ENCODE data around the gene KRTAP1-3. TPM values are rescaled to one million over a fixed set of nuclear protein-coding genes. Genes with fewer than 3 reads are reported as not detected.
"Not testable (repeated sequence)": the region's sequence is repeated elsewhere in the genome, so short reads cannot be mapped to it uniquely, and the experiment has no call there.

The KRTAP1-3 gene
- total and polyA plus RNA-seq, 2 of the 4 experiments (the other 2 are of a cell fraction) = not detected

GRCh38 chr17:41057547-41057946 is 22.9 kb upstream of the KRTAP1-3 start:
- Histone ChIP-seq H3K23ac (ENCODE audit: low read depth, low read length) (no peak overlapping the region), H2AK5ac (ENCODE audit: low read depth, low read length) (peak overlapping the region; percentile 72), H4K20me1 (ENCODE audit: insufficient read depth, low read length) (no peaks in the 10 kb centered on the region), H3K27me3 (ENCODE audit: control insufficient read depth, insufficient read depth, low read length) (no peaks in the 10 kb centered on the region), H2BK15ac (ENCODE audit: low read depth, low read length) (peak overlapping the region; percentile 45; the same call in 1 of the 3 replicates), H3K4me3 (ENCODE audit: insufficient read depth, low read depth, low read length) (no peak overlapping the region), H4K91ac (ENCODE audit: insufficient read depth, low read depth, low read length) (no peak overlapping the region), H2BK5ac (ENCODE audit: low read depth, low read length, poor library complexity, severe bottlenecking) (peak overlapping the region; percentile 26), H3K14ac (replicated peaks; ENCODE audit: low read depth, low read length) (no peak overlapping the region; the same call in 1 of the 2 replicates), H4K8ac (ENCODE audit: low read depth in 2 of 2, low read length in 2 of 2) (peak overlapping the region in 1 of 2 experiments; percentile 21; a peak in 1 of 4 replicates), H2BK20ac (ENCODE audit: low read depth, low read length) (peak overlapping the region; percentile 38; the same call in 1 of the 2 replicates), H3K36me3 (ENCODE audit: control insufficient read depth, insufficient read depth, low read length) (no peaks in the 10 kb centered on the region), H3K56ac (ENCODE audit: extremely low read depth, insufficient read depth, low read length) (no peak overlapping the region), H3K9me3 (ENCODE audit: control insufficient read depth, insufficient read depth, low read length) (no peaks in the 10 kb centered on the region), H3K27ac (ENCODE audit: insufficient read depth, low read length) (no peak overlapping the region), H3K9ac (ENCODE audit: low read depth, low read length) (no peak overlapping the region), H2BK120ac (ENCODE audit: low read depth, low read length) (peak overlapping the region; percentile 95; the same call in 1 of the 2 replicates), H3K9me1 (ENCODE audit: insufficient read depth, low read length) (peaks cover 2% of the 10 kb centered on the region; the same call in 1 of the 2 replicates), H3K4me1 (ENCODE audit: control insufficient read depth, insufficient read depth, low read length) (peaks cover 16% of the 10 kb centered on the region), H3K18ac (ENCODE audit: low read depth, low read length) (peak overlapping the region; percentile 40; the same call in 1 of the 2 replicates), H4K5ac (ENCODE audit: low read depth, low read length) (no peak overlapping the region), H2AFZ (replicated peaks; ENCODE audit: low read length, poor library complexity) (no peak overlapping the region), H3K4me2 (ENCODE audit: low read depth, low read length) (no peak overlapping the region), H3K4ac (ENCODE audit: low read depth, low read length) (peak overlapping the region; percentile 34; the same call in 1 of the 2 replicates), H3K79me1 (ENCODE audit: low read depth in 1 of 2, low read length in 2 of 2) (no peaks in the 10 kb centered on the region), H2AK9ac (replicated peaks; ENCODE audit: low read depth, low read length, poor library complexity) (no peak overlapping the region)
- BruUV-seq (replicated peaks) = no TSS peak
- DNase-seq = no peak
- ChIA-PET POLR2A (ENCODE audit: unreplicated experiment) (interaction anchor here (0.6 kb wide), 1 partner anchor 410 kb away, joined by 12 read pairs; no protein-coding TSS in a partner anchor), CTCF (no interaction called here)
- in situ Hi-C loops (cut with MboI; ENCODE audit: low sequenced_read_pairs) = no loop called here
- TF ChIP-seq RFX5 (IDR thresholded peaks at IDR 0.05; ENCODE audit: low read depth, low read length) = no peak
- TF ChIP-seq RAD21 (IDR thresholded peaks at IDR 0.05; ENCODE audit: low read length) = no peak
- TF ChIP-seq SMC3 (IDR thresholded peaks at IDR 0.05; ENCODE audit: low read depth, low read length) = no peak
- TF ChIP-seq, protein P1, sequence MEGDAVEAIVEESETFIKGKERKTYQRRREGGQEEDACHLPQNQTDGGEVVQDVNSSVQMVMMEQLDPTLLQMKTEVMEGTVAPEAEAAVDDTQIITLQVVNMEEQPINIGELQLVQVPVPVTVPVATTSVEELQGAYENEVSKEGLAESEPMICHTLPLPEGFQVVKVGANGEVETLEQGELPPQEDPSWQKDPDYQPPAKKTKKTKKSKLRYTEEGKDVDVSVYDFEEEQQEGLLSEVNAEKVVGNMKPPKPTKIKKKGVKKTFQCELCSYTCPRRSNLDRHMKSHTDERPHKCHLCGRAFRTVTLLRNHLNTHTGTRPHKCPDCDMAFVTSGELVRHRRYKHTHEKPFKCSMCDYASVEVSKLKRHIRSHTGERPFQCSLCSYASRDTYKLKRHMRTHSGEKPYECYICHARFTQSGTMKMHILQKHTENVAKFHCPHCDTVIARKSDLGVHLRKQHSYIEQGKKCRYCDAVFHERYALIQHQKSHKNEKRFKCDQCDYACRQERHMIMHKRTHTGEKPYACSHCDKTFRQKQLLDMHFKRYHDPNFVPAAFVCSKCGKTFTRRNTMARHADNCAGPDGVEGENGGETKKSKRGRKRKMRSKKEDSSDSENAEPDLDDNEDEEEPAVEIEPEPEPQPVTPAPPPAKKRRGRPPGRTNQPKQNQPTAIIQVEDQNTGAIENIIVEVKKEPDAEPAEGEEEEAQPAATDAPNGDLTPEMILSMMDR (conservative IDR thresholded peaks at IDR 0.05; ENCODE audit: low read depth, low read length) = no peak
- no peak for ATAC-seq (ENCODE audit: low read depth)
- dilution Hi-C loops (cut with HindIII; ENCODE audit: low sequenced_read_pairs, unreplicated experiment) = no loop called here
- WGBS, 2 experiments (ENCODE audit: extremely low coverage in 2 of 2, insufficient read length in 1 of 2) = no CpG with 5 or more reads among the region's 1 CpG
- intact Hi-C loops (cut with micrococcal nuclease) = loop anchor here (5.0 kb wide), 1 partner anchor 100 kb away; no protein-coding TSS in a partner anchor

- H3K4me2 ChIP-seq (ENCODE audit: low read depth, low read length); CTCF ChIA-PET; H3K9ac ChIP-seq (ENCODE audit: low read depth, low read length); H2AFZ ChIP-seq (replicated peaks; ENCODE audit: low read length, poor library complexity); dilution Hi-C loops (cut with HindIII; ENCODE audit: low sequenced_read_pairs, unreplicated experiment); in situ Hi-C loops (cut with MboI; ENCODE audit: low sequenced_read_pairs); H3K23ac ChIP-seq (ENCODE audit: low read depth, low read length); H3K27me3 ChIP-seq (ENCODE audit: control insufficient read depth, insufficient read depth, low read length); ATAC-seq (ENCODE audit: low read depth); H4K20me1 ChIP-seq (ENCODE audit: insufficient read depth, low read length); H3K4me1 ChIP-seq (ENCODE audit: control insufficient read depth, insufficient read depth, low read length); DNase-seq; H3K27ac ChIP-seq (ENCODE audit: insufficient read depth, low read length); BruUV-seq (replicated peaks); H3K36me3 ChIP-seq (ENCODE audit: control insufficient read depth, insufficient read depth, low read length); H3K79me1 ChIP-seq (ENCODE audit: low read depth in 1 of 2, low read length in 2 of 2); H2AK9ac ChIP-seq (replicated peaks; ENCODE audit: low read depth, low read length, poor library complexity); H3K9me3 ChIP-seq (ENCODE audit: control insufficient read depth, insufficient read depth, low read length); POLR2A ChIA-PET (ENCODE audit: unreplicated experiment); H3K9me1 ChIP-seq (ENCODE audit: insufficient read depth, low read length); H3K4me3 ChIP-seq (ENCODE audit: insufficient read depth, low read depth, low read length): not testable (repeated sequence)
- Histone ChIP-seq H3K14ac (replicated peaks; ENCODE audit: low read depth, low read length) (0 out of 2 replicates have a peak within 1 kb of the TSS, but pooled peaks have one; percentile 25), H4K8ac (ENCODE audit: low read depth in 2 of 2, low read length in 2 of 2) (peak within 1 kb of the TSS; percentile 12 to 20; a peak in 2 of 4 replicates), H4K91ac (ENCODE audit: insufficient read depth, low read depth, low read length) (peak within 1 kb of the TSS; percentile 72), H3K4ac (ENCODE audit: low read depth, low read length) (peak within 1 kb of the TSS; percentile 49), H2BK5ac (ENCODE audit: low read depth, low read length, poor library complexity, severe bottlenecking) (peak within 1 kb of the TSS; percentile 61), H3K18ac (ENCODE audit: low read depth, low read length) (peak within 1 kb of the TSS; percentile 60; the same call in 1 of the 2 replicates), H2BK15ac (ENCODE audit: low read depth, low read length) (peak within 1 kb of the TSS; percentile 87; the same call in 1 of the 3 replicates), H4K5ac (ENCODE audit: low read depth, low read length) (peak within 1 kb of the TSS; percentile 42; the same call in 1 of the 2 replicates), H2AK5ac (ENCODE audit: low read depth, low read length) (peak within 1 kb of the TSS; percentile 74), H2BK120ac (ENCODE audit: low read depth, low read length) (peak within 1 kb of the TSS; percentile 45), H2BK20ac (ENCODE audit: low read depth, low read length) (peak within 1 kb of the TSS; percentile 75), H3K56ac (ENCODE audit: extremely low read depth, insufficient read depth, low read length) (peak within 1 kb of the TSS; percentile 50; the same call in 1 of the 2 replicates)
- no CpG with 5 or more reads among the region's 6 CpGs for WGBS, 2 experiments (ENCODE audit: extremely low coverage in 2 of 2, insufficient read length in 1 of 2)
- intact Hi-C loops (cut with micrococcal nuclease) = loop anchor here (5.0 kb wide), 1 partner anchor 98 kb away; no protein-coding TSS in a partner anchor
Measured at GRCh38 chr17:41055130-41055529, 20.5 kb upstream of the KRTAP1-3 start, which contains the start of gene KRTAP2-2. Gene KRTAP2-2 (minus strand): TSS chr17:41055230. CDS start chr17:41055211, 19 bp downstream.

Data from IMR-90 (cell line).